ENCODE data around the gene MAN1C1.

MAN1C1 gene

GRCh38 chr1:25758466-25759070, 142.0 kb downstream of the MAN1C1 start:
- no peak overlapping the region for H3K4me3 ChIP-seq (ENCODE audit: low read length)
- no peak overlapping the region for H2AFZ ChIP-seq (ENCODE audit: low read depth, low read length)
- H3K4me2 ChIP-seq (ENCODE audit: low read length) = no peak overlapping the region
- H4K20me1 ChIP-seq (ENCODE audit: insufficient read depth, low read length) = no peaks in the 10 kb centered on the region
- no peak overlapping the region for H3K27ac ChIP-seq (ENCODE audit: low read length)
- peaks cover 5% of the 10 kb centered on the region; the same call in 1 of the 2 replicates for H3K27me3 ChIP-seq (ENCODE audit: low read depth, low read length)
- no peak overlapping the region for H3K9ac ChIP-seq (ENCODE audit: low read length)
- H3K79me2 ChIP-seq (ENCODE audit: low read length) = no peaks in the 10 kb centered on the region
- H3K4me1 ChIP-seq (ENCODE audit: low read length) = no peaks in the 10 kb centered on the region
- no peaks in the 10 kb centered on the region for H3K9me3 ChIP-seq (ENCODE audit: insufficient read depth, low read length)
- TF ChIP-seq, protein P1, sequence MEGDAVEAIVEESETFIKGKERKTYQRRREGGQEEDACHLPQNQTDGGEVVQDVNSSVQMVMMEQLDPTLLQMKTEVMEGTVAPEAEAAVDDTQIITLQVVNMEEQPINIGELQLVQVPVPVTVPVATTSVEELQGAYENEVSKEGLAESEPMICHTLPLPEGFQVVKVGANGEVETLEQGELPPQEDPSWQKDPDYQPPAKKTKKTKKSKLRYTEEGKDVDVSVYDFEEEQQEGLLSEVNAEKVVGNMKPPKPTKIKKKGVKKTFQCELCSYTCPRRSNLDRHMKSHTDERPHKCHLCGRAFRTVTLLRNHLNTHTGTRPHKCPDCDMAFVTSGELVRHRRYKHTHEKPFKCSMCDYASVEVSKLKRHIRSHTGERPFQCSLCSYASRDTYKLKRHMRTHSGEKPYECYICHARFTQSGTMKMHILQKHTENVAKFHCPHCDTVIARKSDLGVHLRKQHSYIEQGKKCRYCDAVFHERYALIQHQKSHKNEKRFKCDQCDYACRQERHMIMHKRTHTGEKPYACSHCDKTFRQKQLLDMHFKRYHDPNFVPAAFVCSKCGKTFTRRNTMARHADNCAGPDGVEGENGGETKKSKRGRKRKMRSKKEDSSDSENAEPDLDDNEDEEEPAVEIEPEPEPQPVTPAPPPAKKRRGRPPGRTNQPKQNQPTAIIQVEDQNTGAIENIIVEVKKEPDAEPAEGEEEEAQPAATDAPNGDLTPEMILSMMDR (IDR thresholded peaks at IDR 0.05; ENCODE audit: low read depth, low read length) = no peak
- TF ChIP-seq EZH2phosphoT487 (IDR thresholded peaks at IDR 0.05; ENCODE audit: low read depth) = no peak
- H3K36me3 ChIP-seq (replicated peaks; ENCODE audit: low read depth, low read length) = no peaks in the 10 kb centered on the region

- H3K27me3 ChIP-seq (ENCODE audit: low read depth, low read length) = peaks cover 5% of the 10 kb centered on the region; the same call in 1 of the 2 replicates
- H3K27ac ChIP-seq (ENCODE audit: low read length) = no peak overlapping the region
- H3K79me2 ChIP-seq (ENCODE audit: low read length) = no peaks in the 10 kb centered on the region
- no peak overlapping the region for H3K4me3 ChIP-seq (ENCODE audit: low read length)
- no peak overlapping the region for H3K9ac ChIP-seq (ENCODE audit: low read length)
- no peaks in the 10 kb centered on the region for H3K9me3 ChIP-seq (ENCODE audit: insufficient read depth, low read length)
- H4K20me1 ChIP-seq (ENCODE audit: insufficient read depth, low read length) = no peaks in the 10 kb centered on the region
- H3K36me3 ChIP-seq (replicated peaks; ENCODE audit: low read depth, low read length) = no peaks in the 10 kb centered on the region
- H2AFZ ChIP-seq (ENCODE audit: low read depth, low read length) = no peak overlapping the region
- H3K4me2 ChIP-seq (ENCODE audit: low read length) = no peak overlapping the region
- TF ChIP-seq EZH2phosphoT487 (IDR thresholded peaks at IDR 0.05; ENCODE audit: low read depth) = no peak
- TF ChIP-seq, protein P1 (IDR thresholded peaks at IDR 0.05; ENCODE audit: low read depth, low read length) = no peak
- H3K4me1 ChIP-seq (ENCODE audit: low read length) = no peaks in the 10 kb centered on the region
Measured at GRCh38 chr1:25760122-25760719, 143.6 kb downstream of the MAN1C1 start.

- Histone ChIP-seq H4K20me1 (ENCODE audit: insufficient read depth, low read length) (no peaks in the 10 kb centered on the region), H3K4me2 (ENCODE audit: low read length) (no peak overlapping the region), H3K79me2 (ENCODE audit: low read length) (no peaks in the 10 kb centered on the region), H3K27ac (ENCODE audit: low read length) (no peak overlapping the region), H3K36me3 (replicated peaks; ENCODE audit: low read depth, low read length) (no peaks in the 10 kb centered on the region), H3K4me3 (ENCODE audit: low read length) (no peak overlapping the region), H3K27me3 (ENCODE audit: low read depth, low read length) (peaks cover 5% of the 10 kb centered on the region; the same call in 1 of the 2 replicates), H3K9ac (ENCODE audit: low read length) (no peak overlapping the region), H2AFZ (ENCODE audit: low read depth, low read length) (no peak overlapping the region), H3K9me3 (ENCODE audit: insufficient read depth, low read length) (no peaks in the 10 kb centered on the region), H3K4me1 (ENCODE audit: low read length) (no peaks in the 10 kb centered on the region)
- TF ChIP-seq, protein P1 (IDR thresholded peaks at IDR 0.05; ENCODE audit: low read depth, low read length) = no peak
- TF ChIP-seq EZH2phosphoT487 (IDR thresholded peaks at IDR 0.05; ENCODE audit: low read depth) = no peak
Measured at GRCh38 chr1:25760871-25761270, 144.3 kb downstream of the MAN1C1 start.

- H3K9me3 ChIP-seq (ENCODE audit: insufficient read depth, low read length) = no peaks in the 10 kb centered on the region
- no peak overlapping the region for H3K9ac ChIP-seq (ENCODE audit: low read length)
- no peaks in the 10 kb centered on the region for H3K4me1 ChIP-seq (ENCODE audit: low read length)
- no peaks in the 10 kb centered on the region for H3K27me3 ChIP-seq (ENCODE audit: low read depth, low read length)
- H4K20me1 ChIP-seq (ENCODE audit: insufficient read depth, low read length) = no peaks in the 10 kb centered on the region
- H3K27ac ChIP-seq (ENCODE audit: low read length) = no peak overlapping the region
- TF ChIP-seq EZH2phosphoT487 (IDR thresholded peaks at IDR 0.05; ENCODE audit: low read depth) = no peak
- TF ChIP-seq, protein P1 (IDR thresholded peaks at IDR 0.05; ENCODE audit: low read depth, low read length) = no peak
- H3K36me3 ChIP-seq (replicated peaks; ENCODE audit: low read depth, low read length) = no peaks in the 10 kb centered on the region
- no peak overlapping the region for H2AFZ ChIP-seq (ENCODE audit: low read depth, low read length)
- H3K4me3 ChIP-seq (ENCODE audit: low read length) = no peak overlapping the region
- H3K79me2 ChIP-seq (ENCODE audit: low read length) = no peaks in the 10 kb centered on the region
- H3K4me2 ChIP-seq (ENCODE audit: low read length) = no peak overlapping the region
Measured at GRCh38 chr1:25763493-25763892, 146.9 kb downstream of the MAN1C1 start.

Measured in OCI-LY3 (cell line).